MCF 10A (cell line): ENCODE results near the gene TRIM16. TPM values are rescaled to one million over a fixed set of nuclear protein-coding genes. Genes with fewer than 3 reads are reported as not detected.
A peak's percentile ranks its signal among the peaks of the same experiment; 100 is the strongest.
"Not testable (repeated sequence)": the region's sequence is repeated elsewhere in the genome, so short reads cannot be mapped to it uniquely, and the experiment has no call there.

Source experiments
- BruUV-seq: library from RNA; stranded (reverse); fragments of 400-500 nt; replicated peaks from 2 replicates; lab custom pipeline; 2021; lab: Mats Ljungman, UMichigan
- CTCF ChIA-PET: fragments of 300-600 bp; sonication (Branson Sonifier 250); formaldehyde crosslinking; extraction: SDS; loops from one replicate; lab custom pipeline; 2021; ENCODE audit warnings: antibody characterized with exemption, inconsistent platforms; lab: Yijun Ruan, JAX
- POLR2A ChIA-PET: fragments of 300-600, 350-650 bp; sonication (Branson Sonifier 250); formaldehyde crosslinking; extraction: SDS; loops from one replicate; lab custom pipeline; 2020; ENCODE audit warnings: antibody characterized with exemption, inconsistent platforms; lab: Yijun Ruan, JAX
- DNase-seq: peaks from one replicate; pipeline ENCODE4 v3.0.0-alpha.2; 2018; ENCODE audit not compliant: unreplicated experiment
- H3K27ac Mint-ChIP-seq: one replicate; pipeline ENCODE4 v1.8.0; 2022; ENCODE audit warnings: mild to moderate bottlenecking, low read depth, mixed read lengths; ENCODE audit not compliant: unreplicated experiment
- H3K27me3 Mint-ChIP-seq: one replicate; pipeline ENCODE4 v1.8.0; 2022; ENCODE audit warnings: mixed read lengths; ENCODE audit not compliant: insufficient read depth, unreplicated experiment
- H3K36me3 Mint-ChIP-seq: one replicate; pipeline ENCODE4 v1.8.0; 2022; ENCODE audit warnings: mild to moderate bottlenecking, moderate library complexity, mixed read lengths; ENCODE audit not compliant: insufficient read depth, unreplicated experiment
- H3K4me1 Mint-ChIP-seq: one replicate; pipeline ENCODE4 v1.8.0; 2022; ENCODE audit warnings: mixed read lengths; ENCODE audit not compliant: insufficient read depth, unreplicated experiment
- H3K4me3 Mint-ChIP-seq: one replicate; pipeline ENCODE4 v1.8.0; 2022; ENCODE audit warnings: mild to moderate bottlenecking, moderate library complexity, mixed read lengths; ENCODE audit not compliant: unreplicated experiment
- H3K9me3 Mint-ChIP-seq: one replicate; pipeline ENCODE4 v1.8.0; 2022; ENCODE audit warnings: mixed read lengths; ENCODE audit not compliant: unreplicated experiment
- intact Hi-C: fragments of 100-400 bp; cut with micrococcal nuclease; formaldehyde crosslinking; loops from 2 replicates; pipeline ENCODE4 v1.14.1; 2022
- total RNA-seq: library from RNA; stranded (reverse); gene quantifications from 2 replicates; pipeline ENCODE4 v1.2.3, GENCODE V29; 2022

The TRIM16 gene
- total RNA-seq, 1 experiment from 2014 or later: 42.5 TPM

DNA sequence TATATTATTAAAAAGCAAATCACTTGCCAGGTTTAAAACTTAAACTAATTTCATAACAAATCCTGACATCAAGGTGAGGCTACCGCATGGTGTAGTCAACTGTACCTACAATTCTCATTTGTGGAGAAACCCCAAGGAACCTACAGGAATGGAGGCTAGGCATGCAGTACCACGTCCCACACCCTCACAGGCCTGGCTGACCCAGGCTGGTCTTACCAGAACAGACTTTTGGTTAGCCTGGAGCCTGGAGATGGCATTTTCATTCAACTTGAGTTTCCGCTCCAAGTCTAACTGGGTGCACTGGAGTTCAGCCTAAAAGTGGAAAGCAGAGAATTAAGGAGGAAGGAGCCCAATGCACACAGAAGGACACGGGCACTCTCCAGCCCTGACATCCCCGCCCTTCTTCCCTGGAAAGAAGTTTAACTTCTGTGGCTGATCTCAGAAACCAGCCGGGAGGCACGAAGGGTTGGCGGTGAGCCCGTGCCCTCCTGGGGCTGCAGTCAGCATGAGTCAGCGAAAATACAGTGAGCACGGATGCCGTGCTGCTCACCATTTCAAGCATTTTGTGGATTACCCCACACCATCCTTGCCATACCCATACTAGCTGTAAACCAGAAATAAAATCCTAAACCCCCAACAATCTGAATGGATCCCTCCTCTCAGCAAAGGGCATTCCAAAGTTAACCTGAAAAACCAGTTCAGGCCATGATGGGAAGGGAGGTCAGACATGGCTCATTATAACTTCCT, 41.4 kb downstream of the TRIM16 start:
- CTCF ChIA-PET, BruUV-seq, intact Hi-C loops, POLR2A ChIA-PET, H3K27me3 Mint-ChIP-seq, H3K4me3 Mint-ChIP-seq, H3K9me3 Mint-ChIP-seq, H3K36me3 Mint-ChIP-seq, DNase-seq: not testable (repeated sequence)
- H3K27ac Mint-ChIP-seq: peak overlapping the region; percentile 67
- peaks cover 11% of the 10 kb centered on the region for H3K4me1 Mint-ChIP-seq

DNA sequence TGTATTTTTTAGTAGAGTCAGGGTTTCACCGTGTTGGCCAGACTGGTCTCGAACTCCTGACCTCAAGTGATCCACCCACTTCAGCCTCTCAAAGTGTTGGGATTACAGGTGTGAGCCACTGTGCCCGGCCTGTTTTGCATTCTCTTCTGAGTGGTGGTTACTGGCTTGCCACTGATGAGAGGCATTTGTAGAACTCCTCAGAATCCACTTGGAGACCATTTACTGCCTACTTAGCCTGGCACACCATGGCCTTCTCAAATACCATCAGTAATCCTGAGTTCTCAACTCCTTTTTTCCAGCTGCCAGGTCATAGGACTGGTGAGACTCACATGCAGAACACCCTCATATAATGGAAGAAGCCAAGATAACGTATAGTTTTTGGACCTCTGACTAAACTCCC, 42.1 kb downstream of the TRIM16 start:
- intact Hi-C loops, H3K27me3 Mint-ChIP-seq, H3K27ac Mint-ChIP-seq, H3K36me3 Mint-ChIP-seq, H3K9me3 Mint-ChIP-seq, CTCF ChIA-PET, DNase-seq, H3K4me3 Mint-ChIP-seq, POLR2A ChIA-PET: not testable (repeated sequence)
- peaks cover 11% of the 10 kb centered on the region for H3K4me1 Mint-ChIP-seq
- BruUV-seq: TSS peak; percentile 21

DNA sequence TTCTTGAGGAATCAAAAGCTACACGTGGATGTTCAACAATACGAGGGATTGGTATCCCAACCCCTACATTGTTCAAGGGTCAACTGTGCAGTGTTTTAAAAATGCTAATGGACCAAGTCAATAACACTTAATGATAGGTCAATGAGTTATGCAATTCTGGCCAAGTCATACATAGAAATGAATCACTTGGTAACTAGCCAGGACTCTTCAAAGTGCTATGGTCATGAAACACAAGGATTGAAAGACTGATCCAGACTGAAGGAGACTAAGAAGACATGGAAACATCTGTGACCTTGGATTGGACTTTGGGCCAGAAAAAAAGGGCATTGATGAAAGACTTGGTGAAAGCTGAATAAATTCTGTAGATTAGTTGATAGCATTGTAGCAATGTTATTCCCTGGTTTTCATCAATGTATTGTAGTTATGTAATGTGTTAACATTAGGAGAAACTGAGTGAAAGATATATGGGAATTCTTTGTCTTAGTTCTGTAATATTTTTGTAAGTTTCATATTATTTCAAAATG, 53.1 kb downstream of the TRIM16 start:
- H3K9me3 Mint-ChIP-seq, H3K27me3 Mint-ChIP-seq, BruUV-seq, H3K27ac Mint-ChIP-seq, intact Hi-C loops, H3K4me3 Mint-ChIP-seq, CTCF ChIA-PET: not testable (repeated sequence)
- H3K4me1 Mint-ChIP-seq: peaks cover 14% of the 10 kb centered on the region
- POLR2A ChIA-PET: interaction anchor here (0.6 kb wide), 1 partner anchor 351 kb away, joined by 3 read pairs; no protein-coding TSS in a partner anchor
- peaks cover 76% of the 10 kb centered on the region for H3K36me3 Mint-ChIP-seq
- peak; percentile 38 for DNase-seq

DNA sequence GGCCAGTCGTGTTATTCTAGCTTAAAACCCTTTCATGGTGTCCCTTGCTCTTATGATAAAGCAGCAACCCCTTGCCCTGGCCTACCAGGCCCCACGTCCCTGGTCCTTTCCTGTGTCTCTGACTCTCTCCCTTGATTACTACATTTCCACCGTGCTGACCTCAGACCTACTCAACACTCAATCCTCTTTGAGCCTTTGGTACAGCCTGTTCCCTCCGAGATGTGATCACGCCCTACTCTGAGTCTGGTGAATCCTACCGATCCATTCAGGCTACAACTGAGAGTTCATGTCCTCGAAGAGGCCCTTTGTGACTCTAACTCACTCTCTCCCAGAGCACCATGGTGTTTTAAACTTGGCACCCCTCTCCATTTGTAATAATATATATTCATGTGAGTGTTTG, 54.1 kb downstream of the TRIM16 start:
- intact Hi-C loops, H3K9me3 Mint-ChIP-seq, H3K27me3 Mint-ChIP-seq, BruUV-seq, POLR2A ChIA-PET, CTCF ChIA-PET: not testable (repeated sequence)
- peak overlapping the region; percentile 20 for H3K4me3 Mint-ChIP-seq
- peak overlapping the region; percentile 89 for H3K27ac Mint-ChIP-seq
- peaks cover 74% of the 10 kb centered on the region for H3K36me3 Mint-ChIP-seq
- peak; percentile 52 for DNase-seq
- H3K4me1 Mint-ChIP-seq: peaks cover 14% of the 10 kb centered on the region

GRCh38 chr17:15623661-15624209, 60.4 kb downstream of the TRIM16 start:
- POLR2A ChIA-PET: interaction anchor here (0.6 to 0.7 kb wide), 2 partner anchors 36 to 1854 kb away, joined by 3 to 4 read pairs; no protein-coding TSS in a partner anchor
- H3K27ac Mint-ChIP-seq, H3K4me1 Mint-ChIP-seq, H3K27me3 Mint-ChIP-seq, H3K4me3 Mint-ChIP-seq, intact Hi-C loops, BruUV-seq, CTCF ChIA-PET, H3K9me3 Mint-ChIP-seq, DNase-seq: not testable (repeated sequence)
- peaks cover 51% of the 10 kb centered on the region for H3K36me3 Mint-ChIP-seq

DNA sequence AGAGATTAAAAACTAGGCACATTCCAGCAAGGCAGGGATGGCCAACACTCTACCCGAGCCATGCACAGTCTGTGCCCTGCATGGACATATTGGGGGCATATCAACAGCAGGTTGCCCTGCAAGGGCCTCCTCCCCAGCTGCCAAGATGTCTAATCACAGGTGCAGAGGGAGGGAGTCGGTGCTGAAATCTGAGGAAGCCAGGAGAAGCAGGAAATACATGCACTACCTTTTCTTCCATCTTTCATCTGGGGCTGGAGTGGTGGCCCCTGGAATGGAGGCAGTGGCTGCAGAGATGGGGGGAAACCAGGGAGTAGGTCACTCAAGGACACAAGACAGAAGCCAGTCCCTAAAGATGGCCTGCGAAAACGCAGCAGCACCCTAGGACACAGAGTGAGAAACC, 60.9 kb downstream of the TRIM16 start:
- H3K27ac Mint-ChIP-seq, H3K4me3 Mint-ChIP-seq, DNase-seq, H3K4me1 Mint-ChIP-seq, intact Hi-C loops, H3K27me3 Mint-ChIP-seq, H3K9me3 Mint-ChIP-seq, CTCF ChIA-PET, POLR2A ChIA-PET, BruUV-seq: not testable (repeated sequence)
- peaks cover 50% of the 10 kb centered on the region for H3K36me3 Mint-ChIP-seq

DNA sequence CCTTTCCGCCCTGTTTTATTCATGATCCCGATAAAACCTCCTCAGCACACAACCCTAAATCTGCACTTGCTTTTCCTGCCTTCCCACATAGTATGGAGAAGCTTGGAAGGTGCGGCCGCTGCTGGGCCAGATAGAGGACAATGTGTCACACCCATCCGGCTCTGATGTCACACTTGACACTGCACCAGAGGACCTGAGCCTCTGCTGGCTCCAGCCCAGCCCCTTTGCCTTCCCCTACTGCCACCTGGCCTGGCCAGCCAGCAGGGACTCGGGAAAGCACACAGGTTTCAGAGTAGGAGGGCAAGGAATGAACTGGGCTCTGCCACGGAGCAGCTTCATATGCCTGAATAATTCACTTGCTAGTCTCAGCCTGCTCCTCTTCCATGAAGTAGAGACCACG, 62.0 kb downstream of the TRIM16 start:
- H3K9me3 Mint-ChIP-seq, intact Hi-C loops, H3K27me3 Mint-ChIP-seq, H3K4me1 Mint-ChIP-seq, POLR2A ChIA-PET, H3K27ac Mint-ChIP-seq, BruUV-seq, H3K4me3 Mint-ChIP-seq, CTCF ChIA-PET, DNase-seq: not testable (repeated sequence)
- peaks cover 39% of the 10 kb centered on the region for H3K36me3 Mint-ChIP-seq

DNA sequence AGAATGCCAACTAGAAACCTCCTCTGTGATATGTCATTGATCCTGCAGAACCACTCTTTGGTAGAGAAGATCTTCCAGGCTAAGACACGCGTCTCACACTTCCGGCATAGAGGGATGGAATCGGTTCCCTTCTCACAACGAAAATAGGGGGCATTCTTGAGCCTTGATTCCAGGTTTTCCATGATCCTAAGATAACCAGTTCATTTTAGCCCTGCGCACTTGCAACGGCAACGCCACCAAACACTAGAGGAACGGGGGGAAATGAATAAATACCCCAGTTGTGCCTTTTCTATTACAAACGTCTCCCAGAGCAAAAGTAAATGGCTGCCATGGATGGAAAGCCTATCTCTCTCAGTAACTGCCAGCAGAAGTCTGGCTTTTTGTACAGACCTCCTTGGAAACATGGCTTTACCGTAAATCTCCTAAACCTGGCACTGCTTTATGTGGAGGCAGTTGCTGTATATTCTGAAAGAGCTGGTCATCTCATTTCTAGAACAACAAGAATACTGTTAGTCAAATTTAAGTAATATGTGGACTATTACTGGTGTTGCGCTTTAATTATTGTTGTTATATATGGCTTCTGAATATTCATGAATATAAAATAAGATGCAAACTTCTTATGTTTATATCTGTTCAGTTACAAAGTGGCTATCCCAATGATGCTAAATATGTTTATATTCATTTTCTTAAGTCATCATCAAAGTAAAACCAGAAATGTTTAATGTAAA, 64.6 kb downstream of the TRIM16 start, which contains the start of gene FBXW10B:
FBXW10B (minus strand) TSS at position 374 of the 728 bp plus-strand sequence; CDS start at position 182, 192 bp downstream.
- intact Hi-C loops, CTCF ChIA-PET, H3K4me3 Mint-ChIP-seq, POLR2A ChIA-PET, H3K9me3 Mint-ChIP-seq, BruUV-seq, H3K27ac Mint-ChIP-seq, DNase-seq, H3K4me1 Mint-ChIP-seq, H3K27me3 Mint-ChIP-seq: not testable (repeated sequence)
- peaks cover 22% of the 10 kb centered on the region for H3K36me3 Mint-ChIP-seq
